ENCODE measurements around the gene ALAD. TPM values are rescaled to one million over a fixed set of nuclear protein-coding genes. Genes with fewer than 3 reads are reported as not detected.
"Not testable (repeated sequence)": the region's sequence is repeated elsewhere in the genome, so short reads cannot be mapped to it uniquely, and the experiment has no call there.

ALAD gene
- total and polyA plus RNA-seq, 2 of the 13 experiments (the other 11 are each of a cell fraction or from before 2014, with no cell fraction given), result 21.8 to 30.1 TPM

DNA sequence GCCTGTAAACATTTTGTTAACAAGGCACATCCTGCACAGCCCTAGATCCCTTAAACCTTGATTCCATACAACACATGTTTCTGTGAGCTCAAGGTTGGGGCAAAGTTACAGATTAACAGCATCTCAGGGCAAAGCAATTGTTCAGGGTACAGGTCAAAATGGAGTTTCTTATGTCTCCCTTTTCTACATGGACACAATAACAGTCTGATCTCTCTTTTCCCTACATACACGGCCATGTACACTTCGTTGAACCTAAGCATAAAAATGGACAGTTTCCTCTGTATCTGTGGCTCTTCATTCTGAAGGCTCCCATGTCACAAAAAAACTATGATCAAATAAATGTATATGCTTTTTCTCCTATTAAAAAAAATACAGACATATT lies 21.3 kb downstream of the ALAD start:
- H3K9me3 ChIP-seq (ENCODE audit: low read length); H2AFZ ChIP-seq (ENCODE audit: low read length); CTCF ChIA-PET (ENCODE audit: low intra/inter-chr PET ratio, low total read pairs); H3K27me3 ChIP-seq (ENCODE audit: control insufficient read depth in 1 of 2, insufficient read depth in 2 of 2, low read length in 2 of 2); H3K36me3 ChIP-seq (replicated peaks in 1 of 2; ENCODE audit: control insufficient read depth in 1 of 2, insufficient read depth in 2 of 2, low read length in 2 of 2); ATAC-seq; intact Hi-C loops (cut with micrococcal nuclease; ENCODE audit: unreplicated experiment); H4K20me1 ChIP-seq (ENCODE audit: insufficient read depth, low read length); DNase-seq (ENCODE audit: low spot score); BruUV-seq (replicated peaks); FAIRE-seq; in situ Hi-C loops (cut with HindIII; ENCODE audit: extremely low pct_ligation_motif_present, low pct_unique_long_range_greater_than_20kb); TF ChIP-seq SOX6 (IDR thresholded peaks at IDR 0.05): not testable (repeated sequence)
- Histone ChIP-seq H3K9ac (ENCODE audit: insufficient read depth, low read depth, low read length) (peak overlapping the region; percentile 39; the same call in 1 of the 2 replicates), H3K4me2 (ENCODE audit: low read depth, low read length) (peak overlapping the region; percentile 91), H3K79me2 (ENCODE audit: insufficient read depth, low read length) (peaks cover 15% of the 10 kb centered on the region), H3K4me3 (replicated peaks in 1 of 3; ENCODE audit: insufficient read depth in 1 of 3, low read depth in 2 of 3, low read length in 3 of 3) (peak overlapping the region in 2 of 3 experiments; percentile 25 to 43; a peak in 2 of 6 replicates), H3K27ac (ENCODE audit: extremely low read length, insufficient read depth, low read length) (peak overlapping the region; percentile 83), H3K4me1 (ENCODE audit: insufficient read depth, low read length) (peaks cover 86% of the 10 kb centered on the region)
- 2% methylated on average over 2 of the region's 2 CpGs for WGBS (ENCODE audit: low lambda C conversion rate)
- POLR2A ChIA-PET, result interaction anchor here (0.9 to 1.3 kb wide), 3 partner anchors 8 to 19 kb away, joined by 3 to 4 read pairs (median 4); no protein-coding TSS in a partner anchor
- TF ChIP-seq ZNF12 (CRISPR knock-in tag; IDR thresholded peaks at IDR 0.05), result 0 out of 2 replicates have a peak, but pooled peaks have one; percentile 18
- peak; percentile 28; the same call in 1 of the 2 replicates for TF ChIP-seq HNF4A (CRISPR knock-in tag; IDR thresholded peaks at IDR 0.05)
- peak; percentile 50 for TF ChIP-seq SOX6 (CRISPR knock-in tag; IDR thresholded peaks at IDR 0.05)
- TF ChIP-seq RCOR2 (CRISPR knock-in tag; IDR thresholded peaks at IDR 0.05), result 0 out of 2 replicates have a peak, but pooled peaks have one; percentile 24
- TF ChIP-seq FOXP1 (IDR thresholded peaks at IDR 0.05), result peak; percentile 21; the same call in 1 of the 2 replicates
- peak; percentile 25; the same call in 1 of the 2 replicates for TF ChIP-seq FOXP1 (CRISPR knock-in tag; IDR thresholded peaks at IDR 0.05)
- TF ChIP-seq HDAC2 (CRISPR knock-in tag; IDR thresholded peaks at IDR 0.05), result 0 out of 2 replicates have a peak, but pooled peaks have one; percentile 11
- TF ChIP-seq KDM6A (CRISPR knock-in tag; IDR thresholded peaks at IDR 0.05; ENCODE audit: low read depth), result peak; percentile 36; the same call in 1 of the 2 replicates
- 0 out of 2 replicates have a peak, but pooled peaks have one; percentile 35 for TF ChIP-seq MXD4 (CRISPR knock-in tag; IDR thresholded peaks at IDR 0.05)
- 0 out of 2 replicates have a peak, but pooled peaks have one; percentile 57 for TF ChIP-seq ZNF710 (CRISPR knock-in tag; IDR thresholded peaks at IDR 0.05; ENCODE audit: borderline replicate concordance)
- TF ChIP-seq SOX5 (CRISPR knock-in tag; IDR thresholded peaks at IDR 0.05; ENCODE audit: borderline replicate concordance), result peak; percentile 36; the same call in 1 of the 2 replicates
- peak; percentile 56; the same call in 1 of the 2 replicates for TF ChIP-seq HNF1A (IDR thresholded peaks at IDR 0.05; ENCODE audit: low read depth)
- peak; percentile 74; the same call in 1 of the 2 replicates for TF ChIP-seq HNF1A (CRISPR knock-in tag; IDR thresholded peaks at IDR 0.05; ENCODE audit: borderline replicate concordance)
- peak; percentile 76; the same call in 1 of the 2 replicates for TF ChIP-seq PAXIP1 (CRISPR knock-in tag; conservative IDR thresholded peaks at IDR 0.05)
- 0 out of 2 replicates have a peak, but pooled peaks have one; percentile 17 for TF ChIP-seq THAP11 (CRISPR knock-in tag; IDR thresholded peaks at IDR 0.05)

Data from HepG2 (cell line).